ENCODE results near the gene PDZD8.
"Not testable (repeated sequence)": the region's sequence is repeated elsewhere in the genome, so short reads cannot be mapped to it uniquely, and the experiment has no call there.

PDZD8 gene

GRCh38 chr10:117294735-117295134 lies 80.5 kb downstream of the PDZD8 start:
- Histone ChIP-seq H3K27me3 (ENCODE audit: control insufficient read depth, insufficient read depth, low read length) (no peaks in the 10 kb centered on the region), H3K9me3 (ENCODE audit: control insufficient read depth, insufficient read depth, low read depth, low read length) (no peaks in the 10 kb centered on the region), H3K9ac (ENCODE audit: low read length) (no peak overlapping the region), H3K4me1 (ENCODE audit: control insufficient read depth, insufficient read depth, low read length) (no peaks in the 10 kb centered on the region), H3K4me3 (ENCODE audit: low read depth, low read length) (no peak overlapping the region), H3K27ac (ENCODE audit: low read depth, low read length) (no peak overlapping the region), H3K36me3 (ENCODE audit: control insufficient read depth, insufficient read depth, low read length) (no peaks in the 10 kb centered on the region)

DNA sequence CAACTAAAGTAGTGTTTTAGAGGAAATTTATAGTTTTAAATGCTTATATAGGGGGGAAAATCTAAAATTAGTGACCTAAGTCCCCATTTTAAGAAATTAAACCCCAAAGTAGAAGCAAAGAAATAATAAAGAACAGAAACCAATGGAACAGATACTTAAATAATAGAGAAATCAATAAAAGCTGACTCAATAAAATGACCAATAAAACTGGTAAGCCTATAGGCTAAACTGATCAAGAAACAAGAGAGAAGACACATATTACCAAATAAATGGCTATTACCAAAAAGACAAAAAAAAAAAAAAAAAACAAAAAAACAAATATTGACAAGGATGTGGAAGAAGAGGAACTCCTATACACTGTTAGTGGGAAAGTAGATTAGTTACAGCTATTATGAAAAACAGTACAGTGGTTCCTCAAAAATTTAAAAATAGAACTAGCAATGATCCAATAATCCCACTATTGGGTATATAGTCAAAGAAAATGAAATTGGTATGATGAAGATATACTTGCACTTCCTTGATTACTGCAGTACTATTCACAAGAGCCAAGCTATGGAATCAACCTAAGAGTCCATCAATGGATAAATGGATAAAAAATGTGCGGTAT lies 81.1 kb downstream of the PDZD8 start:
- Histone ChIP-seq H3K9me3 (ENCODE audit: control insufficient read depth, insufficient read depth, low read depth, low read length) (no peaks in the 10 kb centered on the region), H3K27me3 (ENCODE audit: control insufficient read depth, insufficient read depth, low read length) (no peaks in the 10 kb centered on the region), H3K27ac (ENCODE audit: low read depth, low read length) (no peak overlapping the region), H3K36me3 (ENCODE audit: control insufficient read depth, insufficient read depth, low read length) (no peaks in the 10 kb centered on the region), H3K4me3 (ENCODE audit: low read depth, low read length) (no peak overlapping the region), H3K9ac (ENCODE audit: low read length) (no peak overlapping the region), H3K4me1 (ENCODE audit: control insufficient read depth, insufficient read depth, low read length) (no peaks in the 10 kb centered on the region)

GRCh38 chr10:117290872-117291271 lies 84.4 kb downstream of the PDZD8 start:
- H3K9me3 ChIP-seq (ENCODE audit: control insufficient read depth, insufficient read depth, low read depth, low read length); H3K36me3 ChIP-seq (ENCODE audit: control insufficient read depth, insufficient read depth, low read length); H3K27me3 ChIP-seq (ENCODE audit: control insufficient read depth, insufficient read depth, low read length); H3K27ac ChIP-seq (ENCODE audit: low read depth, low read length); H3K9ac ChIP-seq (ENCODE audit: low read length); H3K4me1 ChIP-seq (ENCODE audit: control insufficient read depth, insufficient read depth, low read length); H3K4me3 ChIP-seq (ENCODE audit: low read depth, low read length): not testable (repeated sequence)

GRCh38 chr10:117284716-117285494 lies 90.3 kb downstream of the PDZD8 start:
- Histone ChIP-seq H3K27ac (ENCODE audit: low read depth, low read length) (no peak overlapping the region), H3K9ac (ENCODE audit: low read length) (no peak overlapping the region), H3K27me3 (ENCODE audit: control insufficient read depth, insufficient read depth, low read length) (no peaks in the 10 kb centered on the region), H3K4me3 (ENCODE audit: low read depth, low read length) (no peak overlapping the region), H3K4me1 (ENCODE audit: control insufficient read depth, insufficient read depth, low read length) (no peaks in the 10 kb centered on the region), H3K9me3 (ENCODE audit: control insufficient read depth, insufficient read depth, low read depth, low read length) (no peaks in the 10 kb centered on the region), H3K36me3 (ENCODE audit: control insufficient read depth, insufficient read depth, low read length) (peaks cover 17% of the 10 kb centered on the region)

DNA sequence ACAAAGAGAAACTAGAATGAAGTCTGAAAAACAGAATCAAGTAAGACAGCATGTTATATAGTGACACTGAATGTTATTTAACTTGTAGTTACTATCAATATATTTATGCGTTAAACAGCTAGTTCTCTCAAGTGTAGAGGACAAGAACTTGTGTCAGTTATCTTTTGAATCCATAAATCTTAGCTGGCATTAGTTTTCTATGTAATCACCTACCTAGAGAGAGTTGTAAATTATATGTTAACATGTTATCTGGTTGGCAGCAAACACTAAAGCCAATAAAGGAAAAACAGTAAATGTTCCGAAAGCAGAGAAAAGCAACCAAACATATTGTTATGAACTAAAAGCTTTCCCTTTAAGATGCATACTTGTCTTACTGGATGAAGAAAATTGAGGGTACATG lies 97.6 kb downstream of the PDZD8 start:
- H3K4me3 ChIP-seq (ENCODE audit: low read depth, low read length): no peak overlapping the region
- no peak overlapping the region for H3K27ac ChIP-seq (ENCODE audit: low read depth, low read length)
- H3K27me3 ChIP-seq (ENCODE audit: control insufficient read depth, insufficient read depth, low read length): no peaks in the 10 kb centered on the region
- no peaks in the 10 kb centered on the region for H3K36me3 ChIP-seq (ENCODE audit: control insufficient read depth, insufficient read depth, low read length)
- H3K9ac ChIP-seq (ENCODE audit: low read length): no peak overlapping the region
- no peaks in the 10 kb centered on the region for H3K9me3 ChIP-seq (ENCODE audit: control insufficient read depth, insufficient read depth, low read depth, low read length)
- no peaks in the 10 kb centered on the region for H3K4me1 ChIP-seq (ENCODE audit: control insufficient read depth, insufficient read depth, low read length)

GRCh38 chr10:117275121-117275520 lies 100.1 kb downstream of the PDZD8 start:
- Histone ChIP-seq H3K9me3 (ENCODE audit: control insufficient read depth, insufficient read depth, low read depth, low read length) (no peaks in the 10 kb centered on the region), H3K27ac (ENCODE audit: low read depth, low read length) (no peak overlapping the region), H3K36me3 (ENCODE audit: control insufficient read depth, insufficient read depth, low read length) (no peaks in the 10 kb centered on the region), H3K9ac (ENCODE audit: low read length) (no peak overlapping the region), H3K4me1 (ENCODE audit: control insufficient read depth, insufficient read depth, low read length) (peaks cover 7% of the 10 kb centered on the region; the same call in 1 of the 2 replicates), H3K27me3 (ENCODE audit: control insufficient read depth, insufficient read depth, low read length) (no peaks in the 10 kb centered on the region), H3K4me3 (ENCODE audit: low read depth, low read length) (no peak overlapping the region)

GRCh38 chr10:117274509-117274908 lies 100.7 kb downstream of the PDZD8 start:
- Histone ChIP-seq H3K9me3 (ENCODE audit: control insufficient read depth, insufficient read depth, low read depth, low read length) (no peaks in the 10 kb centered on the region), H3K36me3 (ENCODE audit: control insufficient read depth, insufficient read depth, low read length) (no peaks in the 10 kb centered on the region), H3K27me3 (ENCODE audit: control insufficient read depth, insufficient read depth, low read length) (no peaks in the 10 kb centered on the region), H3K9ac (ENCODE audit: low read length) (no peak overlapping the region), H3K27ac (ENCODE audit: low read depth, low read length) (no peak overlapping the region), H3K4me3 (ENCODE audit: low read depth, low read length) (no peak overlapping the region), H3K4me1 (ENCODE audit: control insufficient read depth, insufficient read depth, low read length) (peaks cover 7% of the 10 kb centered on the region; the same call in 1 of the 2 replicates)

GRCh38 chr10:117273980-117274379 lies 101.3 kb downstream of the PDZD8 start:
- Histone ChIP-seq H3K9me3 (ENCODE audit: control insufficient read depth, insufficient read depth, low read depth, low read length) (no peaks in the 10 kb centered on the region), H3K9ac (ENCODE audit: low read length) (no peak overlapping the region), H3K27me3 (ENCODE audit: control insufficient read depth, insufficient read depth, low read length) (no peaks in the 10 kb centered on the region), H3K36me3 (ENCODE audit: control insufficient read depth, insufficient read depth, low read length) (no peaks in the 10 kb centered on the region), H3K4me3 (ENCODE audit: low read depth, low read length) (no peak overlapping the region), H3K4me1 (ENCODE audit: control insufficient read depth, insufficient read depth, low read length) (peaks cover 7% of the 10 kb centered on the region; the same call in 1 of the 2 replicates), H3K27ac (ENCODE audit: low read depth, low read length) (no peak overlapping the region)

DNA sequence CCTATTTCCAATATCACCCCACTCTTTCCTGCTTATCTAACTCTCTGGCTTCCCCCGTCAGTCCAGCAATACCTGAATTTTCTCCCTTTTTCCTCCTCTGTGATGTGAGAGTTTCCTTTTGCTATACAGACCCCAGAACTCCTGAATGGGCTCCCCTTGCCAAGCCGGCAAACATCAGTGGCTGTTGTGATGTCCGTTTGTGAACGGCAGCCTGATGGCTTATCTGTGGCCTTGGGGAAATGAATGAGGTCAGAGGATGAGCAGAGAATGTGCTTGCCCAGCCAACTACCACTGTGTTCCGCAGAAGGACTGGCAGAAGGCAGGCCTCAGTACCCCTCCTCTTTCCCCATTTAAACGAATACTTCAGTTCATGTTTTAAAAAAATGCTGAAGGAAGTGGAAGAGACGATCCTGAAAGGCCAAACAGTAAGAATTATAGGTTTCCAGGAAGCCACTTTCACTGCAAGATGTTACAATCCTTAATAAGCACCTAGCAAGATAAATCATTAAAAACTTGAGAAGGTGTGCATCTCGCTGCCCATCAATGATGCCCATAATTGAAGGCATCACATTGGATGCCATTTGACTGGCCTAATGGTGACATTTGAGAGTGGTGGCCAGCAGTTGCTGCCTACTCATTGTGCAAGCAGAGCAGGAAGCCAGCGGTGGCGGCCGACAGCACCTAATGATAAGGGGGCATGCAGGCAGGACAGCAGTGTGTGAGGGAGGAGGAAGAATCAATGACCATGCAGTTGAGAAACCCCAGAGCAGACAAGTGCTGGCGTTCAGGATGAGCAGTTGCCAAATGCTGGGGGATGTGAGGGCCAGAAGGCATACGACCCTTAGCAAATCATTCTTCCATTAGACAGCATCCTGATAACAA lies 102.8 kb downstream of the PDZD8 start:
- H3K4me1 ChIP-seq (ENCODE audit: control insufficient read depth, insufficient read depth, low read length): peaks cover 7% of the 10 kb centered on the region; the same call in 1 of the 2 replicates
- H3K27ac ChIP-seq (ENCODE audit: low read depth, low read length): no peak overlapping the region
- H3K9ac ChIP-seq (ENCODE audit: low read length): no peak overlapping the region
- no peaks in the 10 kb centered on the region for H3K27me3 ChIP-seq (ENCODE audit: control insufficient read depth, insufficient read depth, low read length)
- no peaks in the 10 kb centered on the region for H3K36me3 ChIP-seq (ENCODE audit: control insufficient read depth, insufficient read depth, low read length)
- no peak overlapping the region for H3K4me3 ChIP-seq (ENCODE audit: low read depth, low read length)
- H3K9me3 ChIP-seq (ENCODE audit: control insufficient read depth, insufficient read depth, low read depth, low read length): no peaks in the 10 kb centered on the region

DNA sequence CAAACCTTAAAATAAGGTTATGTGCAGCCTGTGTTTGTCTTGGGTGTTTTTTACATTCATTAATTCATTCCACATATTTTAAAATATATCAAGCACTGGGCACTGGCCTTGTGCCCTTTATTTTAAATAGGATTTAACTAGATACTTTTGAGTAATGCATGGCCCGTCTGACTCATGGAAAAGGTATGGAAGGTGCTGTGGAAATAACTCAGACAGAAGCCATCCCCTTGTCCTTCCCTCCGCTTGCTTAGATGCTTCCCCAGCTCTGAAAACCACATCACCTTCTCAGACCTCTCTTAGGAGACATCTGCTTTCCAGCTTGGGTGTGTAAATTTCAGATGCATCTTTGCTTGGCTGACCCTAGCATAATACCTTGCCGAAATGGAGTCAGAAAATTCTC lies 103.8 kb downstream of the PDZD8 start:
- Histone ChIP-seq H3K4me1 (ENCODE audit: control insufficient read depth, insufficient read depth, low read length) (peaks cover 7% of the 10 kb centered on the region; the same call in 1 of the 2 replicates), H3K4me3 (ENCODE audit: low read depth, low read length) (no peak overlapping the region), H3K9me3 (ENCODE audit: control insufficient read depth, insufficient read depth, low read depth, low read length) (no peaks in the 10 kb centered on the region), H3K27ac (ENCODE audit: low read depth, low read length) (no peak overlapping the region), H3K36me3 (ENCODE audit: control insufficient read depth, insufficient read depth, low read length) (no peaks in the 10 kb centered on the region), H3K27me3 (ENCODE audit: control insufficient read depth, insufficient read depth, low read length) (no peaks in the 10 kb centered on the region), H3K9ac (ENCODE audit: low read length) (no peak overlapping the region)

GRCh38 chr10:117268907-117269306 lies 106.3 kb downstream of the PDZD8 start:
- Histone ChIP-seq H3K4me1 (ENCODE audit: control insufficient read depth, insufficient read depth, low read length) (peaks cover 7% of the 10 kb centered on the region; the same call in 1 of the 2 replicates), H3K9ac (ENCODE audit: low read length) (no peak overlapping the region), H3K36me3 (ENCODE audit: control insufficient read depth, insufficient read depth, low read length) (no peaks in the 10 kb centered on the region), H3K27ac (ENCODE audit: low read depth, low read length) (no peak overlapping the region), H3K27me3 (ENCODE audit: control insufficient read depth, insufficient read depth, low read length) (no peaks in the 10 kb centered on the region), H3K9me3 (ENCODE audit: control insufficient read depth, insufficient read depth, low read depth, low read length) (no peaks in the 10 kb centered on the region), H3K4me3 (ENCODE audit: low read depth, low read length) (no peak overlapping the region)
